ENCODE results near the gene NOP14.

DNA sequence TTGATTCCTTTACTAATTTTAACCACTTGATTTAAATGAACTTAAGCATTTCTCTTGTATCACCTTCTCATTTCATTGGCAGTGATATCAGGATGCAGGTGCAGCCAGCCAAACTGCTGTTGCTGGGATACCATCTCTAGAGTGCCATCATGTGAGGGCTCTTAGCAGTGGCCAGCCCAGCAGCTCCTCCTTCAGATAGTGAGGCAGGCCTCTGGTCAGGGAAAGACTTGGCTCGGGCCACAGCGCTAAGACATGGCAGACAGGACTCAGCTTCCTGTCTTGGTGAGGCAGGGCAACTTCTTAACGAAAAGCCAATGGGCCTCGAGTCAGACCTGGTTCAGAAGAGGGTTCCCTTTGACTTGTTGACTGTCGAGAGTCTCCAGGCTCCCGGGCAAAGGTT lies 50.0 kb downstream of the NOP14 start:
- TF ChIP-seq, protein P1, sequence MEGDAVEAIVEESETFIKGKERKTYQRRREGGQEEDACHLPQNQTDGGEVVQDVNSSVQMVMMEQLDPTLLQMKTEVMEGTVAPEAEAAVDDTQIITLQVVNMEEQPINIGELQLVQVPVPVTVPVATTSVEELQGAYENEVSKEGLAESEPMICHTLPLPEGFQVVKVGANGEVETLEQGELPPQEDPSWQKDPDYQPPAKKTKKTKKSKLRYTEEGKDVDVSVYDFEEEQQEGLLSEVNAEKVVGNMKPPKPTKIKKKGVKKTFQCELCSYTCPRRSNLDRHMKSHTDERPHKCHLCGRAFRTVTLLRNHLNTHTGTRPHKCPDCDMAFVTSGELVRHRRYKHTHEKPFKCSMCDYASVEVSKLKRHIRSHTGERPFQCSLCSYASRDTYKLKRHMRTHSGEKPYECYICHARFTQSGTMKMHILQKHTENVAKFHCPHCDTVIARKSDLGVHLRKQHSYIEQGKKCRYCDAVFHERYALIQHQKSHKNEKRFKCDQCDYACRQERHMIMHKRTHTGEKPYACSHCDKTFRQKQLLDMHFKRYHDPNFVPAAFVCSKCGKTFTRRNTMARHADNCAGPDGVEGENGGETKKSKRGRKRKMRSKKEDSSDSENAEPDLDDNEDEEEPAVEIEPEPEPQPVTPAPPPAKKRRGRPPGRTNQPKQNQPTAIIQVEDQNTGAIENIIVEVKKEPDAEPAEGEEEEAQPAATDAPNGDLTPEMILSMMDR (IDR thresholded peaks at IDR 0.05) = no peak
- no peak for TF ChIP-seq EP300 (IDR thresholded peaks at IDR 0.05)

All from upper lobe of left lung (tissue), 4 donors.